ENCODE results near the gene MEIOB.

- TF ChIP-seq, protein P1, sequence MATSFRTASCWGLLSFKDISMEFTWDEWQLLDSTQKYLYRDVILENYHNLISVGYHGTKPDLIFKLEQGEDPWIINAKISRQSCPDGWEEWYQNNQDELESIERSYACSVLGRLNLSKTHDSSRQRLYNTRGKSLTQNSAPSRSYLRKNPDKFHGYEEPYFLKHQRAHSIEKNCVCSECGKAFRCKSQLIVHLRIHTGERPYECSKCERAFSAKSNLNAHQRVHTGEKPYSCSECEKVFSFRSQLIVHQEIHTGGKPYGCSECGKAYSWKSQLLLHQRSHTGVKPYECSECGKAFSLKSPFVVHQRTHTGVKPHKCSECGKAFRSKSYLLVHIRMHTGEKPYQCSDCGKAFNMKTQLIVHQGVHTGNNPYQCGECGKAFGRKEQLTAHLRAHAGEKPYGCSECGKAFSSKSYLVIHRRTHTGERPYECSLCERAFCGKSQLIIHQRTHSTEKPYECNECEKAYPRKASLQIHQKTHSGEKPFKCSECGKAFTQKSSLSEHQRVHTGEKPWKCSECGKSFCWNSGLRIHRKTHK (tag by site-specific recombination; IDR thresholded peaks at IDR 0.05): no peak
- TF ChIP-seq, protein P2, sequence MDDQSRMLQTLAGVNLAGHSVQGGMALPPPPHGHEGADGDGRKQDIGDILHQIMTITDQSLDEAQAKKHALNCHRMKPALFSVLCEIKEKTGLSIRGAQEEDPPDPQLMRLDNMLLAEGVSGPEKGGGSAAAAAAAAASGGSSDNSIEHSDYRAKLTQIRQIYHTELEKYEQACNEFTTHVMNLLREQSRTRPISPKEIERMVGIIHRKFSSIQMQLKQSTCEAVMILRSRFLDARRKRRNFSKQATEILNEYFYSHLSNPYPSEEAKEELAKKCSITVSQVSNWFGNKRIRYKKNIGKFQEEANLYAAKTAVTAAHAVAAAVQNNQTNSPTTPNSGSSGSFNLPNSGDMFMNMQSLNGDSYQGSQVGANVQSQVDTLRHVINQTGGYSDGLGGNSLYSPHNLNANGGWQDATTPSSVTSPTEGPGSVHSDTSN (CRISPR knock-in tag; IDR thresholded peaks at IDR 0.05): no peak
- TF ChIP-seq ZFP69B (tag by site-specific recombination; IDR thresholded peaks at IDR 0.05) (no peak), CTCF (tag by site-specific recombination; IDR thresholded peaks at IDR 0.05) (no peak), PRDM1 (tag by site-specific recombination; IDR thresholded peaks at IDR 0.05) (no peak), ZBTB49 (tag by site-specific recombination; IDR thresholded peaks at IDR 0.05; ENCODE audit: low read depth) (no peak), SETDB1 (IDR thresholded peaks at IDR 0.05; ENCODE audit: insufficient read length, low read length) (no peak), ZNF433 (tag by site-specific recombination; IDR thresholded peaks at IDR 0.05; ENCODE audit: low read depth) (no peak), GLIS1 (tag by site-specific recombination; IDR thresholded peaks at IDR 0.05) (no peak), REST (tag by site-specific recombination; IDR thresholded peaks at IDR 0.05) (no peak)
- TF ChIP-seq, protein P3, sequence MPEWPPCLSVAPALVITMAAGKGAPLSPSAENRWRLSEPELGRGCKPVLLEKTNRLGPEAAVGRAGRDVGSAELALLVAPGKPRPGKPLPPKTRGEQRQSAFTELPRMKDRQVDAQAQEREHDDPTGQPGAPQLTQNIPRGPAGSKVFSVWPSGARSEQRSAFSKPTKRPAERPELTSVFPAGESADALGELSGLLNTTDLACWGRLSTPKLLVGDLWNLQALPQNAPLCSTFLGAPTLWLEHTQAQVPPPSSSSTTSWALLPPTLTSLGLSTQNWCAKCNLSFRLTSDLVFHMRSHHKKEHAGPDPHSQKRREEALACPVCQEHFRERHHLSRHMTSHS (tag by site-specific recombination; IDR thresholded peaks at IDR 0.05): no peak
- TF ChIP-seq, protein P4, sequence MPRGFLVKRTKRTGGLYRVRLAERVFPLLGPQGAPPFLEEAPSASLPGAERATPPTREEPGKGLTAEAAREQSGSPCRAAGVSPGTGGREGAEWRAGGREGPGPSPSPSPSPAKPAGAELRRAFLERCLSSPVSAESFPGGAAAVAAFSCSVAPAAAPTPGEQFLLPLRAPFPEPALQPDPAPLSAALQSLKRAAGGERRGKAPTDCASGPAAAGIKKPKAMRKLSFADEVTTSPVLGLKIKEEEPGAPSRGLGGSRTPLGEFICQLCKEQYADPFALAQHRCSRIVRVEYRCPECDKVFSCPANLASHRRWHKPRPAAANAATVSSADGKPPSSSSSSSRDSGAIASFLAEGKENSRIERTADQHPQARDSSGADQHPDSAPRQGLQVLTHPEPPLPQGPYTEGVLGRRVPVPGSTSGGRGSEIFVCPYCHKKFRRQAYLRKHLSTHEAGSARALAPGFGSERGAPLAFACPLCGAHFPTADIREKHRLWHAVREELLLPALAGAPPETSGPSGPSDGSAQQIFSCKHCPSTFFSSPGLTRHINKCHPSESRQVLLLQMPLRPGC (tag by site-specific recombination; IDR thresholded peaks at IDR 0.05): no peak
Observed at GRCh38 chr16:1879477-1879876, 7.5 kb upstream of the MEIOB start.
